Globus pallidus (tissue), 1 donor: ENCODE results near the gene ZNF662.
A peak's percentile ranks its signal among the peaks of the same experiment; 100 is the strongest.

Experiments used
- DNase-seq: peaks from one replicate; pipeline ENCODE4 v3.0.0-alpha.2; 2015; ENCODE audit warnings: low spot score

Gene ZNF662

GRCh38 chr3:42887084-42887483 lies 18.9 kb upstream of the ZNF662 start:
- DNase-seq: no peak

- DNase-seq: no peak
Measured at GRCh38 chr3:42891042-42891441, 14.9 kb upstream of the ZNF662 start.

DNA sequence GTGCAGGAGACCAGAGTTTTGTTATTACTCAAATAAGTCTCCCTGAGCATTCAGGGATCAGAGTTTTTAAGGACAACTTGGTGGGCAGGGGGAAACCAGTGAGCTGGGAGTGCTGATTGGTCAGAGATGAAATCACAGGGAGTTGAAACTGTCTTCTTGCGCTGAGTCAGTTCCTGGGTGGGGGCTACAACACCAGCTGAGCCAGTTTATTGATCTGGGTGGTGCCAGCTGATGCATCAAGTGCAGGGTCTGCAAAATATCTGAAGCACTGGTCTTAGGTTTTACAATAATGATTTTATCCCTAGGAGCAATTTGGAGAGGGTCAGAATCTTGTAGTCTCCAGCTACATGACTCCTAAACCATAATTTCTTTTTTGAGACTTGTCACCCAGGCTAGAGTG lies 13.8 kb upstream of the ZNF662 start:
- no peak for DNase-seq

DNA sequence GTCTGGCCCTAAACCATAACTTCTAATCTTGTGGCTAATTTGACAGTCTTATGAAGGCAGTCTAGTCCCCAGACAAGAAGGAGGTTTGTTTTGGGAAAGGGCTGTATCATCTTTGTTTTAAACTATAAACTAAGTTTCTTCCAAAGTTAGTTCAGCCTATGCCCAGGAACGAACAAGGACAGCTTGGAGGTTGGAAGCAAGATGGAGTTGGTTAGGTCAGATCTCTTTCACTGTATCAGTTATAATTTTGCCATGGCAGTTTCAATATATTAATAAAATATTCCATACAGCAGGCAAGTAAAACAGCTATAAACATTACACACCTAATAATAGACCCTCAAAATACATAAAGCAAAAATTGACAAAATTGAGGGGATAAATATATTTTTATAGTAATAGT lies 13.1 kb upstream of the ZNF662 start:
- DNase-seq: no peak

GRCh38 chr3:42894698-42895579 lies 11.0 kb upstream of the ZNF662 start:
- DNase-seq: no peak

GRCh38 chr3:42895580-42895868 lies 10.4 kb upstream of the ZNF662 start:
- no peak for DNase-seq

GRCh38 chr3:42898896-42899675 lies 6.9 kb upstream of the ZNF662 start:
- DNase-seq: no peak

DNA sequence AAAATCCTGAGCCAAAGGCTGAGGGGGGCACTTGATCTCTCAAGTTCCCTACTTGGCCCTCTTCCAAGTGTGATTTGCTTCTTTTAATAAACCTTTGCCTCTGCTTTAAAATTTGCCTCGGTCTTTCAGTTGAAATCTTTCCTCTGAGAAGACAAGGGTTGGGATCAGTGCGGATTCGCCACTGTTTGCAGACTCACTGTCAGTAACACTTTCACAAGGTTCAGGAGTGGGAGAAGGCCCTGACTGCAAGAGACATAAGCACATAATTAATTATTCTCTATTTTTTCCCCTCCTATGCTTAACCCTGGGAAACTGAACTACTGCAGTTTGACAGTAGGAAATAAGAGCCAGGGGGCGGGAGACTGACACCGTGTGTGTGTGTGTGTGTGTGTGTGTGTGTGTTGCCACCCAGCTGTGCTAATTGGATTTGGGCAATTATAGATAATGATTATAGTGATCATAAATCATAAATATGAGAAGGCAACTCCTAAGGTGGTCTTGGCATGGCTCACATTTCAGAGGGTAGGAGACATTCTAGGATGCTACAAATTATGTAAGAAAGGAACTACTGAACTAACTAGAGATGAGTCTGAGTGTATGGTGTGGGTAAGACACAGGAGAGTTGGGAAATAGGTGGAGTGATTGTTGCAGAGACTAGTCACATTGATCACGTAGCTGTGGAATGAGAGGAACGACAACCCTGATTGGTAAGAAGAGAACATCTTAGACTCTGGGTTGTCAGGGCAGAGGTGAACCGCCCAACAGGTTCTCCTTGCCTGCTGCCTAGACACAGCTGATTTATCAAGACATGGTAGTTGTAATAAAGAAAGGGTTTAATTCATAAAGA lies 5.5 kb upstream of the ZNF662 start:
- no peak for DNase-seq

GRCh38 chr3:42901073-42901415 lies 4.9 kb upstream of the ZNF662 start:
- no peak for DNase-seq

DNA sequence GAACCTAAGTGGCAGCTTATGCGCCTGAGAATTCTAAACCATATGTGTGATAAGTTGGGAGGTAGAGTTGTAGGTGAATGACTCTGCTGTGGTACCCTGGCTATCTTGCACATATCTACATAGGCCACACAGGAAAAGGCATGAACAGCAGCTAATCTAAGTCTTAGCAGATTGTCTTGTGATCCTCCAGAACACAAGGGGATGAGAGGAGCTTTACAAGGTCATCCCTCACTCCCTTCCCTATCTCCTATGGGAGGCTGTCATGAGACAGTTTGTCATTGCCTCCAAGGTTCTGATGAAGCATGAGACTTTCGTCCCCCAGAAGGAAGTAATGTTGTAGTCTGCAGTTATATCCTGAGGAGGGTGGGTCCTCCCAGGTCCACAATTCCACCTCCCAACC lies 3.7 kb upstream of the ZNF662 start:
- no peak for DNase-seq

- DNase-seq: no peak
Measured at GRCh38 chr3:42904076-42904475, 1.9 kb upstream of the ZNF662 start.

DNA sequence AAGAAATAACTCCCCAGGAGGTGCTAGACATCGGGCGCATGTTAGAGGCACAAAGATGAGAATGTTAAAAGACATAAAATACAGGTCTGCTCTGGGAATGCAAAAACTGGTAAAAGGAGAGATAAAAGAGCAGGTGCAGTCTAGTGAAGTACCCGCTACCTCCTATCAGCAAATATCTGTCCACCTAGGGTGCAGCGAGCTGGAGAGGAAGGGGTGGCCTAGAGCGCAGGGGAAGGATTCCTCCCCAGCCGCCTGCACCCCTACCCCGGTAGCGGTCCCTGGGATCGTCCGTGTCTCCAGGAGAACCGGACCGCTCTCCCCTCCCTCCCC lies 237 bp upstream of the ZNF662 start:
- no peak for DNase-seq

- peak; percentile 5 for DNase-seq
Measured at GRCh38 chr3:42906848-42907183, 874 bp downstream of the ZNF662 start.

DNA sequence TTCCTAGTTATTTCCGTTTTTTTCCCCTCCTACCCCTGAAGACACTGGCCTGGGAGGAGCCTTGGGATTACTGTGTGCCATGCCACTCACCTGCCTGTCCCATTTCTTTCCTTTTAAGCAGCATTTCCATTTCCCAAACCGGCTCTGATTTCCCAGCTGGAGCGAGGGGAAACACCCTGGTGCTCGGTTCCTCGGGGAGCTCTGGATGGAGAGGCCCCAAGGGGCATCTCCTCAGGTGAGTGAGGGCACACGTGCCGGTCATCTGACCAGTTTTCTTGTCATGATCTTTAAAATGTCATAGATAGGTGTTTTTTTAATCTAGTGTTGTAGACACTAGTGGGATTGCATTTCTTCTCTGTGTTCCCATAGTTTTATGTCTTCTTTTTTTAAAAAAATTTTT lies 2.7 kb downstream of the ZNF662 start:
- DNase-seq: no peak

GRCh38 chr3:42911551-42911950 lies 5.6 kb downstream of the ZNF662 start:
- no peak for DNase-seq

DNA sequence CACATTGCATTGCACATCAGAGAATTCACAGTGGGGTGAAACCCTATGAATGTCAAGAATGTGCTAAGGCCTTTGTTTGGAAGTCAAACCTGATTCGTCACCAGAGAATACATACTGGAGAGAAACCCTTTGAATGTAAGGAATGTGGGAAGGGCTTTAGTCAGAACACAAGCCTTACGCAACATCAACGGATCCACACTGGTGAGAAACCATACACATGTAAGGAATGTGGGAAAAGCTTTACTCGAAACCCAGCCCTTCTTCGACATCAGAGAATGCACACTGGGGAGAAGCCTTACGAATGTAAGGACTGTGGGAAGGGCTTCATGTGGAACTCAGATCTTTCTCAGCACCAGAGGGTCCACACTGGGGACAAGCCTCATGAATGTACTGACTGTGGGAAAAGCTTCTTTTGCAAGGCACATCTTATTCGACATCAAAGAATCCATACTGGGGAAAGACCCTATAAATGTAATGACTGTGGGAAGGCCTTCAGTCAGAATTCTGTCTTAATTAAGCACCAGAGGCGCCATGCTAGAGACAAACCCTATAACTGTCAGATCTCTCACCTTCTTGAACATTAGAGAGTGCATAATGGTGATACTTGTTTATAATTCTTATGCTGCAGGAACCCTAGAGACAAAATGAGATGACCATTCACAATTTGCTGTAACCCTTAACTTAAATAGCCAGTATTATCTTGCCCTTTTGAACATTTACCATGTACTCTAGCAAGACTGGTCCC lies 9.0 kb downstream of the ZNF662 start:
- DNase-seq: no peak

- DNase-seq: no peak
Measured at GRCh38 chr3:42923606-42924005, 17.7 kb downstream of the ZNF662 start.

- no peak for DNase-seq
Measured at GRCh38 chr3:42926310-42926709, 20.4 kb downstream of the ZNF662 start.

DNA sequence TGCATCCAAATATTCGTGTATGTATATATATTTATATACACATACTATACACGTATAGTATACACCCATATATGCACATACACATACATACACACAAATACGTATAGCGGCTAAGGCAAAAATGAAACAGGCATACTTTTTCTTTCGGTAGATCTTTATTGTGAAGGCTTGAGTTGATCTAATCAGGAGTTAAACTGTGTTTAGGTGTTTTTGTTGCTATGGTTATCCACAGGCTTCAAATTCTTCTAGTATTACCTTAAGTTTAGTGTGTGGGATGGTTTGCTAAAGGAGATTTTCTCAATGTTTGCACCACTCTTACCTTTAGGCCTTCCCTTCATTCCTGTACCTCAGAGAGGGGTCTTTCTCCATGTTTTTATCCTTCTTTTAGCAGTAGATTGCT lies 28.2 kb downstream of the ZNF662 start:
- no peak for DNase-seq

DNA sequence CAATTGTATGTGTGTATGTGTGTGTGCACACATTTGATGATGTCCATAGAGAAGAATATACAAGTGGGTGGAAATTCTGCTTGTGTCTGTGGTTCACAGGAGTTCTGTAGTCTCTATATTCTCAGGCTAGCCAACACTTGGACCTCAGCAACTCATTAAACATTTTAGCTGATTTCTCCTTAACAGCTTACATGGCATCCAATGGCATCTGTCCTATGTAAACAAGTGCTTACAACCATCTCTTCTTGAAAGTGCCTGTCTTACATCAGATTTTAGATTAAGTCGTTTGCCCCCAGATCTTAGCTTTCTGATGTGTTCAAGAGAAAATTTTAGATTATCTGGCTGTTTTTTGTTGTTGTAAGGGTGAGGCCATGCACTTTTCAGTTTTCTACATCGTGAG lies 29.0 kb downstream of the ZNF662 start:
- no peak for DNase-seq

- DNase-seq: no peak
Measured at GRCh38 chr3:42935472-42935871, 29.5 kb downstream of the ZNF662 start.
